GM18873 (cell line): ENCODE results near the gene DYSF.
"Not testable (repeated sequence)": the region's sequence is repeated elsewhere in the genome, so short reads cannot be mapped to it uniquely, and the experiment has no call there.

Experiments used
- ATAC-seq: cut with Tn5 transposase; IDR thresholded peaks from one replicate; pipeline ENCODE4 v1.9.1; 2021; ENCODE audit warnings: mild to moderate bottlenecking, moderate library complexity, moderate number of reproducible peaks; ENCODE audit not compliant: unreplicated experiment, low FRiP score

DYSF gene

GRCh38 chr2:71630454-71631328, 177.3 kb downstream of the DYSF start:
- no peak for ATAC-seq

- no peak for ATAC-seq
Observed at GRCh38 chr2:71631411-71631931, 178.1 kb downstream of the DYSF start.

- ATAC-seq, result no peak
Observed at GRCh38 chr2:71633086-71633485, 179.7 kb downstream of the DYSF start.

- no peak for ATAC-seq
Observed at GRCh38 chr2:71634567-71634966, 181.2 kb downstream of the DYSF start.

- ATAC-seq, result no peak
Observed at GRCh38 chr2:71635798-71636197, 182.4 kb downstream of the DYSF start.

GRCh38 chr2:71637168-71637567, 183.8 kb downstream of the DYSF start:
- no peak for ATAC-seq

- ATAC-seq, result no peak
Observed at GRCh38 chr2:71637736-71638135, 184.4 kb downstream of the DYSF start.

- no peak for ATAC-seq
Observed at GRCh38 chr2:71639735-71640134, 186.4 kb downstream of the DYSF start.

GRCh38 chr2:71640489-71640888, 187.1 kb downstream of the DYSF start:
- ATAC-seq, result no peak

GRCh38 chr2:71643674-71644357, 190.5 kb downstream of the DYSF start:
- no peak for ATAC-seq

- ATAC-seq, result no peak
Observed at GRCh38 chr2:71646028-71646427, 192.7 kb downstream of the DYSF start.

GRCh38 chr2:71647356-71647755, 194.0 kb downstream of the DYSF start:
- ATAC-seq, result no peak

GRCh38 chr2:71655498-71655897, 202.1 kb downstream of the DYSF start:
- ATAC-seq, result no peak

- not testable (repeated sequence) for ATAC-seq
Observed at GRCh38 chr2:71658256-71658655, 204.9 kb downstream of the DYSF start.

- ATAC-seq, result no peak
Observed at GRCh38 chr2:71658771-71659170, 205.4 kb downstream of the DYSF start.

GRCh38 chr2:71659868-71660518, 206.6 kb downstream of the DYSF start:
- no peak for ATAC-seq

GRCh38 chr2:71661782-71662181, 208.4 kb downstream of the DYSF start:
- no peak for ATAC-seq

- no peak for ATAC-seq
Observed at GRCh38 chr2:71662665-71663394, 209.5 kb downstream of the DYSF start.

GRCh38 chr2:71664161-71664560, 210.8 kb downstream of the DYSF start:
- ATAC-seq, result no peak
